ENCODE measurements around the gene UGT1A3.

DNA sequence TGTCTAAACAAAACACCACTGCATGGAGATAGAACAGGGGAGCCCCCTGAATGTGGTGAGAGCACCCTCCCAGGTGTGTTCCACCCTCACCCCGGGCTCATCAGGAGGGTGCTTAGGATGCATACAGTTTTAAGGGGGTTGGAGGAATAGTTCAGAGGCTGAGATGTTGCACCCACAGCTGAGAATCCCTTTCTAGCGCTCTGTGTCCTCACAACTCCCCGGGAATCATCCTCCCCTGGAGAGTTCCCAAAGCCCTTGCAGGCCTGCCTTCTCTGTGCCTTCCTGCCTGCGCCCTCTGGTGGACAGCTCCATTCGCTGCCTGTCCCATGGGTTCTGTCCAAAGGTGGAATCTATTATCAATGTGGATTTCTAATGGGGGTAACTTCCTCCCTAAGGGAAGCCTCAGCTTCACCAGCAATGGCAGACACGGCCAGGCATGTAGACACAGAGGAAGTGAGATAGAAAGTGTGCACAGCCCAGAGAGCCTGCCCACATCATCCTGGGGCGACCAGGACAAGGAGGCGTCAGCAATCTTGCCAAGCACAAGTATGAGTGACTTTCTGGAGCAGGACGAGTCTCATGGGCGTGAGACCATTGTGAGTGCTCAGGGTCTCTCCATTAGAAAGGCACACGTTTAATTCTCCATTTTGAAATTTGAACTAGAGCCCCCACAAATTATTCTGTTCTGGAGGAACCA, 17.4 kb upstream of the UGT1A3 start:
- TF ChIP-seq TCF12 (IDR thresholded peaks at IDR 0.05; ENCODE audit: low read depth) = no peak
- no peak for TF ChIP-seq YY1 (IDR thresholded peaks at IDR 0.05; ENCODE audit: low read depth)
- TF ChIP-seq CREB1 (IDR thresholded peaks at IDR 0.05; ENCODE audit: low read depth) = no peak
- TF ChIP-seq EP300 (IDR thresholded peaks at IDR 0.05; ENCODE audit: borderline replicate concordance) = no peak
